Neural cell (in vitro differentiated cells): ENCODE data around the gene SLC44A1. TPM values are rescaled to one million over a fixed set of nuclear protein-coding genes. Genes with fewer than 3 reads are reported as not detected.

Experiments
- H2AFZ ChIP-seq: fragments of 200-600, 300-800 bp; sonication (generic), shearing (Covaris generic); 2 replicates; pipeline ENCODE4 v1.6.0; 2014; ENCODE audit warnings: low read depth, mild to moderate bottlenecking, antibody characterized with exemption, low read length, moderate library complexity
- H3F3A ChIP-seq: fragments of 200-600 bp; shearing (Covaris generic); 2 replicates; pipeline ENCODE4 v1.6.1; 2016; ENCODE audit warnings: mild to moderate bottlenecking, moderate library complexity, mixed read lengths, antibody characterized with exemption, low read length; ENCODE audit not compliant: insufficient read depth, poor library complexity, severe bottlenecking
- H3K27ac ChIP-seq: fragments of 200-600, 300-800 bp; sonication (generic), shearing (Covaris generic); 2 replicates; pipeline ENCODE4 v1.5.1; 2014; ENCODE audit warnings: mild to moderate bottlenecking, low read length, moderate library complexity
- H3K27me3 ChIP-seq: fragments of 300-800, 200-600 bp; sonication (generic), shearing (Covaris generic); 2 replicates; pipeline ENCODE4 v1.6.0; 2014; ENCODE audit warnings: mild to moderate bottlenecking, low read depth, low read length, moderate library complexity; ENCODE audit not compliant: insufficient read depth
- H3K36me3 ChIP-seq: fragments of 300-800, 200-600 bp; sonication (generic), shearing (Covaris generic); 2 replicates; pipeline ENCODE4 v1.5.1; 2014; ENCODE audit warnings: mild to moderate bottlenecking, antibody characterized with exemption, low read length, moderate library complexity; ENCODE audit not compliant: insufficient read depth
- H3K4me2 ChIP-seq: fragments of 300-800, 200-600 bp; sonication (generic), shearing (Covaris generic); 2 replicates; pipeline ENCODE4 v1.6.0; 2014; ENCODE audit warnings: mild to moderate bottlenecking, low read length
- H3K4me3 ChIP-seq: fragments of 300-800, 200-600 bp; sonication (generic), shearing (Covaris generic); 2 replicates; pipeline ENCODE4 v1.5.1; 2014; ENCODE audit warnings: mild to moderate bottlenecking, low read length, moderate library complexity
- H3K79me2 ChIP-seq: fragments of 200-600 bp; shearing (Covaris generic); replicated peaks from 2 replicates; pipeline ENCODE4 v1.6.0; 2014; ENCODE audit warnings: mild to moderate bottlenecking, low read length, moderate library complexity; ENCODE audit not compliant: insufficient read depth
- H3K9ac ChIP-seq: fragments of 300-800, 200-600 bp; sonication (generic), shearing (Covaris generic); 2 replicates; pipeline ENCODE4 v1.6.1; 2016; ENCODE audit warnings: mild to moderate bottlenecking, low read length, mixed read lengths
- H3K9me2 ChIP-seq: fragments of 200-600 bp; shearing (Covaris generic); 2 replicates; pipeline ENCODE4 v1.6.1; 2016; ENCODE audit warnings: mild to moderate bottlenecking, low read length, mixed read lengths; ENCODE audit not compliant: insufficient read depth
- H3K9me3 ChIP-seq: fragments of 200-600, 300-800 bp; sonication (generic), shearing (Covaris generic); 2 replicates; pipeline ENCODE4 v1.6.1; 2016; ENCODE audit warnings: mild to moderate bottlenecking, mixed run types, low read length, moderate library complexity, mixed read lengths
- H4K20me1 ChIP-seq: fragments of 200-600 bp; shearing (Covaris generic); 2 replicates; pipeline ENCODE4 v1.6.1; 2016; ENCODE audit warnings: mild to moderate bottlenecking, mixed run types; ENCODE audit not compliant: insufficient read depth
- EP300 ChIP-seq: fragments of 450-650 bp; conservative IDR thresholded peaks from 2 replicates; pipeline ENCODE4 v1.6.1; 2014; ENCODE audit warnings: antibody characterized with exemption, mild to moderate bottlenecking, moderate library complexity; ENCODE audit not compliant: poor library complexity, severe bottlenecking
- EZH2 ChIP-seq: fragments of 200-600, 300-800 bp; shearing (Covaris generic), sonication (generic); IDR thresholded peaks from 2 replicates; pipeline ENCODE4 v1.6.1; 2014; ENCODE audit warnings: antibody characterized with exemption, low read length, borderline replicate concordance, mild to moderate bottlenecking; ENCODE audit not compliant: insufficient read depth, poor library complexity, severe bottlenecking
- MXI1 ChIP-seq: fragments of 450-650 bp; conservative IDR thresholded peaks from 2 replicates; pipeline ENCODE4 v1.6.1; 2014; ENCODE audit warnings: antibody characterized with exemption, mild to moderate bottlenecking; ENCODE audit not compliant: poor library complexity, severe bottlenecking
- POLR2AphosphoS5 ChIP-seq: IDR thresholded peaks from 2 replicates; pipeline ENCODE4 v1.6.1; 2012
- RAD21 ChIP-seq: fragments of 450-650 bp; conservative IDR thresholded peaks from 2 replicates; pipeline ENCODE4 v1.6.1; 2014; ENCODE audit warnings: antibody characterized with exemption, mild to moderate bottlenecking, moderate library complexity
- SMC3 ChIP-seq: fragments of 450-650 bp; conservative IDR thresholded peaks from 2 replicates; pipeline ENCODE4 v1.6.1; 2014; ENCODE audit warnings: antibody characterized with exemption, mild to moderate bottlenecking, moderate library complexity; ENCODE audit not compliant: poor library complexity
- TAF1 ChIP-seq: IDR thresholded peaks from 2 replicates; pipeline ENCODE4 v1.6.1; 2012; ENCODE audit warnings: low read depth
- polyA plus RNA-seq: library from polyadenylated mRNA; depleted of rRNA; stranded (reverse); fragments of >200 nt; gene quantifications from 2 replicates; pipeline ENCODE4 v1.2.3, GENCODE V29; 2014
- TF ChIP-seq, protein P1 (sequence below): IDR thresholded peaks from 2 replicates; pipeline ENCODE4 v1.6.1; 2012; ENCODE audit warnings: borderline replicate concordance
- TF ChIP-seq, protein P2 (sequence below): fragments of 450-650 bp; IDR thresholded peaks from 2 replicates; pipeline ENCODE4 v1.5.1; 2014; ENCODE audit warnings: antibody characterized with exemption, mild to moderate bottlenecking, moderate library complexity; ENCODE audit not compliant: poor library complexity, severe bottlenecking

Gene SLC44A1
- polyA plus RNA-seq, 1 donor from 2014 or later = 3.9 TPM

DNA sequence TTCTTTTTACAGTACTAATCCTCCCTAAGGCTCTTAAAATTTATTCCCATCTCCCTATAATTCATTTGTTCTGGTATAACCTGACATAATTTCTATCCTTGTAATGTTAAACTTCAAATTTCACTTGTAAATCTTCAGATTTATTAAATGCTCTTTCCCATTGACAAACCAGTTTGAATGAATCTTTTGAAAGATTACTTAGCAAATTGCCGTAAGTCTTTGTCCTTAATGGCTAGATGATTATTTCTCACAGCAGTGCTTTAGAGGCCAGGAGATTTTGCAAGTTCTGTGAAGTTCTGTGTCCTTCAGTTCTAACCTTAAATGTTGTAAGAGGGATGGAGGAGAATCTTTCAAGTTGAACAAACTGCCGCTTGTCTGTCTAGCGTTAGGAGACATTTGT is 4.2 kb downstream of the SLC44A1 start:
- Histone ChIP-seq H3K9me3 (no peaks in the 10 kb centered on the region), H3K27ac (no peak overlapping the region), H3K4me2 (no peak overlapping the region), H3K79me2 (peaks cover 3% of the 10 kb centered on the region), H3K36me3 (no peaks in the 10 kb centered on the region), H4K20me1 (no peaks in the 10 kb centered on the region), H2AFZ (no peak overlapping the region), H3K9ac (no peak overlapping the region), H3K4me3 (no peak overlapping the region), H3K9me2 (no peaks in the 10 kb centered on the region), H3F3A (no peaks in the 10 kb centered on the region), H3K27me3 (peaks cover 10% of the 10 kb centered on the region)
- TF ChIP-seq MXI1 (no peak), POLR2AphosphoS5 (no peak), EZH2 (no peak), SMC3 (no peak), TAF1 (no peak), EP300 (no peak), RAD21 (no peak)
- TF ChIP-seq, protein P1, sequence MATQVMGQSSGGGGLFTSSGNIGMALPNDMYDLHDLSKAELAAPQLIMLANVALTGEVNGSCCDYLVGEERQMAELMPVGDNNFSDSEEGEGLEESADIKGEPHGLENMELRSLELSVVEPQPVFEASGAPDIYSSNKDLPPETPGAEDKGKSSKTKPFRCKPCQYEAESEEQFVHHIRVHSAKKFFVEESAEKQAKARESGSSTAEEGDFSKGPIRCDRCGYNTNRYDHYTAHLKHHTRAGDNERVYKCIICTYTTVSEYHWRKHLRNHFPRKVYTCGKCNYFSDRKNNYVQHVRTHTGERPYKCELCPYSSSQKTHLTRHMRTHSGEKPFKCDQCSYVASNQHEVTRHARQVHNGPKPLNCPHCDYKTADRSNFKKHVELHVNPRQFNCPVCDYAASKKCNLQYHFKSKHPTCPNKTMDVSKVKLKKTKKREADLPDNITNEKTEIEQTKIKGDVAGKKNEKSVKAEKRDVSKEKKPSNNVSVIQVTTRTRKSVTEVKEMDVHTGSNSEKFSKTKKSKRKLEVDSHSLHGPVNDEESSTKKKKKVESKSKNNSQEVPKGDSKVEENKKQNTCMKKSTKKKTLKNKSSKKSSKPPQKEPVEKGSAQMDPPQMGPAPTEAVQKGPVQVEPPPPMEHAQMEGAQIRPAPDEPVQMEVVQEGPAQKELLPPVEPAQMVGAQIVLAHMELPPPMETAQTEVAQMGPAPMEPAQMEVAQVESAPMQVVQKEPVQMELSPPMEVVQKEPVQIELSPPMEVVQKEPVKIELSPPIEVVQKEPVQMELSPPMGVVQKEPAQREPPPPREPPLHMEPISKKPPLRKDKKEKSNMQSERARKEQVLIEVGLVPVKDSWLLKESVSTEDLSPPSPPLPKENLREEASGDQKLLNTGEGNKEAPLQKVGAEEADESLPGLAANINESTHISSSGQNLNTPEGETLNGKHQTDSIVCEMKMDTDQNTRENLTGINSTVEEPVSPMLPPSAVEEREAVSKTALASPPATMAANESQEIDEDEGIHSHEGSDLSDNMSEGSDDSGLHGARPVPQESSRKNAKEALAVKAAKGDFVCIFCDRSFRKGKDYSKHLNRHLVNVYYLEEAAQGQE = no peak
- TF ChIP-seq, protein P2, sequence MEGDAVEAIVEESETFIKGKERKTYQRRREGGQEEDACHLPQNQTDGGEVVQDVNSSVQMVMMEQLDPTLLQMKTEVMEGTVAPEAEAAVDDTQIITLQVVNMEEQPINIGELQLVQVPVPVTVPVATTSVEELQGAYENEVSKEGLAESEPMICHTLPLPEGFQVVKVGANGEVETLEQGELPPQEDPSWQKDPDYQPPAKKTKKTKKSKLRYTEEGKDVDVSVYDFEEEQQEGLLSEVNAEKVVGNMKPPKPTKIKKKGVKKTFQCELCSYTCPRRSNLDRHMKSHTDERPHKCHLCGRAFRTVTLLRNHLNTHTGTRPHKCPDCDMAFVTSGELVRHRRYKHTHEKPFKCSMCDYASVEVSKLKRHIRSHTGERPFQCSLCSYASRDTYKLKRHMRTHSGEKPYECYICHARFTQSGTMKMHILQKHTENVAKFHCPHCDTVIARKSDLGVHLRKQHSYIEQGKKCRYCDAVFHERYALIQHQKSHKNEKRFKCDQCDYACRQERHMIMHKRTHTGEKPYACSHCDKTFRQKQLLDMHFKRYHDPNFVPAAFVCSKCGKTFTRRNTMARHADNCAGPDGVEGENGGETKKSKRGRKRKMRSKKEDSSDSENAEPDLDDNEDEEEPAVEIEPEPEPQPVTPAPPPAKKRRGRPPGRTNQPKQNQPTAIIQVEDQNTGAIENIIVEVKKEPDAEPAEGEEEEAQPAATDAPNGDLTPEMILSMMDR = no peak

DNA sequence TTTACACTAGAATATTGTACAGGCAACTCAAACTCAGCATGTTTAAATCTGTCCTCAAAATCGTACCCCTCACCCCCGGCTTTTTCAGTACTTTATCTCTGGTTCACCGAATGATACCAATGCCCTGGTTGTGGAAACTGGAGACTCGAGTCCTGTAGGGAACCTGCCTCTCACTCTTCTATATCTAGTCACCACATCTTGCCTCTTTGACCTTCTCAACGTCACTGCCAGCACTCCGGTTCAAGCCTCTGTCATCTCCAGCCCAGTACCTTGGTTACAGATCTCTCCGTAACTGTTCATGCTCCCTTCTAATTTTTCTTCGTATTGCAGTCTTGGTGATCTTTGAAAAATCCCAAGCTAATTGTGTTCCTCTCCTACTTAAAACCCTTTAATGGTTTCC is 6.7 kb downstream of the SLC44A1 start:
- Histone ChIP-seq H3K27me3 (no peaks in the 10 kb centered on the region), H2AFZ (no peak overlapping the region), H4K20me1 (no peaks in the 10 kb centered on the region), H3K36me3 (no peaks in the 10 kb centered on the region), H3K9ac (no peak overlapping the region), H3K9me2 (no peaks in the 10 kb centered on the region), H3K9me3 (no peaks in the 10 kb centered on the region), H3K4me2 (no peak overlapping the region), H3F3A (no peaks in the 10 kb centered on the region), H3K4me3 (no peak overlapping the region), H3K27ac (no peak overlapping the region), H3K79me2 (peaks cover 3% of the 10 kb centered on the region)
- no peak for TF ChIP-seq SMC3
- no peak for TF ChIP-seq EZH2
- TF ChIP-seq TAF1 = no peak
- TF ChIP-seq, protein P1 = no peak
- no peak for TF ChIP-seq MXI1
- TF ChIP-seq, protein P2 = no peak
- TF ChIP-seq EP300 = no peak
- no peak for TF ChIP-seq RAD21
- no peak for TF ChIP-seq POLR2AphosphoS5
